ENCODE data around the gene RGPD3.
"Not testable (repeated sequence)": the region's sequence is repeated elsewhere in the genome, so short reads cannot be mapped to it uniquely, and the experiment has no call there.

Gene RGPD3

DNA sequence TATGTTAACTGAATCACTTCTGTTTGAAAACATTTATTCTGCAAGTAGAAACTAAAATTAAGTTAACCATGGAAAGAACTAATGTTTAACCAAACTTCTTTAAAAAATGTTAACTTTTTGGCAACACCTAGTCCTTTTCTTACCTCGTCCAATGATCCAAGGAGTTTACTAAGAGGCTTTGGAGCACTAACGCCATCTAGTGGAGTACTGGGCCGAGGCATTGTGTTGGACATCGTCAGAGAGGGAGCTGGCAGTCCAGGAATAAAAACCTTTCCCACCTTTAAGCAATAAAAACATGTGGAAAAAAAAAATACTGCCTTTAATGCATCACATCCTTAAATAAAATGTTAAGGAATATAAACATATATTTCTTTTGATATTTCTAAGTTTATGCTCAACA is 2.4 kb upstream of the RGPD3 start:
- not testable (repeated sequence) for H3K9me3 ChIP-seq (ENCODE audit: severe bottlenecking); H3K36me3 ChIP-seq; H3K27ac ChIP-seq; H3K4me3 ChIP-seq (ENCODE audit: low read depth, low read length); H3K27me3 ChIP-seq (ENCODE audit: insufficient read depth, low read depth, severe bottlenecking)
- peak; percentile 71 for DNase-seq
- TF ChIP-seq, protein P1, sequence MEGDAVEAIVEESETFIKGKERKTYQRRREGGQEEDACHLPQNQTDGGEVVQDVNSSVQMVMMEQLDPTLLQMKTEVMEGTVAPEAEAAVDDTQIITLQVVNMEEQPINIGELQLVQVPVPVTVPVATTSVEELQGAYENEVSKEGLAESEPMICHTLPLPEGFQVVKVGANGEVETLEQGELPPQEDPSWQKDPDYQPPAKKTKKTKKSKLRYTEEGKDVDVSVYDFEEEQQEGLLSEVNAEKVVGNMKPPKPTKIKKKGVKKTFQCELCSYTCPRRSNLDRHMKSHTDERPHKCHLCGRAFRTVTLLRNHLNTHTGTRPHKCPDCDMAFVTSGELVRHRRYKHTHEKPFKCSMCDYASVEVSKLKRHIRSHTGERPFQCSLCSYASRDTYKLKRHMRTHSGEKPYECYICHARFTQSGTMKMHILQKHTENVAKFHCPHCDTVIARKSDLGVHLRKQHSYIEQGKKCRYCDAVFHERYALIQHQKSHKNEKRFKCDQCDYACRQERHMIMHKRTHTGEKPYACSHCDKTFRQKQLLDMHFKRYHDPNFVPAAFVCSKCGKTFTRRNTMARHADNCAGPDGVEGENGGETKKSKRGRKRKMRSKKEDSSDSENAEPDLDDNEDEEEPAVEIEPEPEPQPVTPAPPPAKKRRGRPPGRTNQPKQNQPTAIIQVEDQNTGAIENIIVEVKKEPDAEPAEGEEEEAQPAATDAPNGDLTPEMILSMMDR (IDR thresholded peaks at IDR 0.05; ENCODE audit: low read depth, low read length), result 0 out of 2 replicates have a peak, but pooled peaks have one; percentile 15

- H3K9me3 ChIP-seq (ENCODE audit: severe bottlenecking); DNase-seq; H3K36me3 ChIP-seq; H3K4me3 ChIP-seq (ENCODE audit: low read depth, low read length); H3K27me3 ChIP-seq (ENCODE audit: insufficient read depth, low read depth, severe bottlenecking); H3K27ac ChIP-seq: not testable (repeated sequence)
Measured at GRCh38 chr2:106467516-106467915, 697 bp downstream of the RGPD3 start.

GRCh38 chr2:106461882-106462281 is 6.3 kb downstream of the RGPD3 start:
- peak; percentile 11 for DNase-seq

DNA sequence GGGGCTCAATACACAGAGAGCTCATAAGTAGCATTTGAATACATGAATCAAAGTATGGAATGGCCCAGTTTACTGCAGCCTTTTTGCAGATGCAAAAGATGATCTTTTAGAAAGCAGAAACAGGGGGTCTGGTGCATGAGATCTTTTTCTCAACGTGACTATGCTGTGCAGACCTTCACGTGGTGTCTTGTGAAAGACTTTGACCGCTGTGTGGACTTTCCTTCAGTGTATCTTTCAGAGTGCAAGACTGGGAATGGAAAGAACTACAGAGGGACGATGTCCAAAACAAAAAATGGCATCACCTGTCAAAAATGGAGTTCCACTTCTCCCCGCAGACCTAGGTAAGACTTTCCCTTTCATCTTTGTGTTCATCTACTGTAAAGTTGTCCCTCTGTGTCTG is 77.5 kb downstream of the RGPD3 start:
- DNase-seq; H3K27ac ChIP-seq; H3K36me3 ChIP-seq; H3K4me3 ChIP-seq (ENCODE audit: low read depth, low read length); H3K27me3 ChIP-seq (ENCODE audit: insufficient read depth, low read depth, severe bottlenecking); H3K9me3 ChIP-seq (ENCODE audit: severe bottlenecking): not testable (repeated sequence)

More at GRCh38 chr2:106461882-106462281, 6.3 kb downstream of the RGPD3 start:
- not testable (repeated sequence) for H3K9me3 ChIP-seq (ENCODE audit: severe bottlenecking); H3K4me3 ChIP-seq (ENCODE audit: low read depth, low read length); H3K36me3 ChIP-seq; H3K27ac ChIP-seq; H3K27me3 ChIP-seq (ENCODE audit: insufficient read depth, low read depth, severe bottlenecking)

- DNase-seq; H3K4me3 ChIP-seq (ENCODE audit: low read depth, low read length); H3K9me3 ChIP-seq (ENCODE audit: severe bottlenecking); H3K36me3 ChIP-seq; H3K27ac ChIP-seq; H3K27me3 ChIP-seq (ENCODE audit: insufficient read depth, low read depth, severe bottlenecking): not testable (repeated sequence)
Measured at GRCh38 chr2:106388814-106389410, 79.3 kb downstream of the RGPD3 start.

GRCh38 chr2:106384548-106384947 is 83.7 kb downstream of the RGPD3 start:
- not testable (repeated sequence) for DNase-seq; H3K9me3 ChIP-seq (ENCODE audit: severe bottlenecking); H3K27ac ChIP-seq

GRCh38 chr2:106381867-106382266 is 86.3 kb downstream of the RGPD3 start:
- H3K36me3 ChIP-seq; H3K4me3 ChIP-seq (ENCODE audit: low read depth, low read length); H3K9me3 ChIP-seq (ENCODE audit: severe bottlenecking); H3K27ac ChIP-seq; DNase-seq; H3K27me3 ChIP-seq (ENCODE audit: insufficient read depth, low read depth, severe bottlenecking): not testable (repeated sequence)

More at GRCh38 chr2:106384548-106384947, 83.7 kb downstream of the RGPD3 start:
- not testable (repeated sequence) for H3K36me3 ChIP-seq; H3K27me3 ChIP-seq (ENCODE audit: insufficient read depth, low read depth, severe bottlenecking); H3K4me3 ChIP-seq (ENCODE audit: low read depth, low read length)

- H3K27me3 ChIP-seq (ENCODE audit: insufficient read depth, low read depth, severe bottlenecking); H3K27ac ChIP-seq; H3K36me3 ChIP-seq; H3K9me3 ChIP-seq (ENCODE audit: severe bottlenecking); DNase-seq; H3K4me3 ChIP-seq (ENCODE audit: low read depth, low read length): not testable (repeated sequence)
Measured at GRCh38 chr2:106379567-106379966, 88.6 kb downstream of the RGPD3 start.

- not testable (repeated sequence) for H3K27ac ChIP-seq; H3K27me3 ChIP-seq (ENCODE audit: insufficient read depth, low read depth, severe bottlenecking); H3K9me3 ChIP-seq (ENCODE audit: severe bottlenecking); H3K4me3 ChIP-seq (ENCODE audit: low read depth, low read length); DNase-seq; H3K36me3 ChIP-seq
Measured at GRCh38 chr2:106369182-106369581, 99.0 kb downstream of the RGPD3 start.

DNA sequence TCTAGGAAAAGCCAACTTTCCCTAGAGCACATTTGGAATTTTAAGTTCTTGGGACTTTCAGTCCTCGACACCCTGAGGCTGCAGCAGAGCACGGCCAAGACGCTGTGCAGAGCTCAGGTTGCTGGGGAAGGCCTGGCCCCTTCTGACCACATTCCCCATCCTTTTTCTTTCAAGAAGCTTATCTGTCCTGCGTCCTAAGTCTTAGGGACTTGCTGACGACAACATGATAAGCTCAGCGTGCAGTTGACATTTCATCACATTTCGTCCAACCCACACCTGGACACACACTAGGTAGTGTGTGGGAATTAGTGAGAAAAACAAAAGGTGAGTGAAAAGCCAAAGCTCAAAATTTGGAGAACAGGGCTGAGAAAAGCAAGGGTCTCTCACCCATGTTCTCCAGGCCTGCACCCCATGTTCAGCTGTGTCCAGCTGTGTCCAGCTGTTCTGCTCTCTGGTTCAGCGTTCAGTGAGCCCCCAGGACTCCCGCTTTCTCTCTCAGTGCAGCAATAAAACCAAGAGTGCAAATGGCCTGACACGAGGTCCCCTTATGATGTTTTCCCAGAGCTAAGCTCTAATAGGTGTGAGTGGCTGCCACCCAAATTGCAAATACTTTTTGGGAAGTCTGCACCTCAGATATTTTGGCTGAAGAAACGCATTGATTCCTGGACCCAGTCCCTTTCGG is 101.9 kb downstream of the RGPD3 start:
- H3K4me3 ChIP-seq (ENCODE audit: low read depth, low read length), result peak overlapping the region; percentile 0; the same call in 1 of the 2 replicates
- peak overlapping the region; percentile 89 for H3K27ac ChIP-seq
- no peaks in the 10 kb centered on the region for H3K36me3 ChIP-seq
- H3K27me3 ChIP-seq (ENCODE audit: insufficient read depth, low read depth, severe bottlenecking), result no peaks in the 10 kb centered on the region
- H3K9me3 ChIP-seq (ENCODE audit: severe bottlenecking), result peaks cover 5% of the 10 kb centered on the region
- TF ChIP-seq, protein P1 (IDR thresholded peaks at IDR 0.05; ENCODE audit: low read depth, low read length), result no peak
- peak; percentile 74 for DNase-seq
